GM12891 (cell line): ENCODE results near the gene LOC128125822.

Experiments used
- POLR2A ChIP-seq: IDR thresholded peaks from 2 replicates; pipeline ENCODE4 v1.6.1; 2011; ENCODE audit warnings: low read depth, low read length, control low read depth
- POLR2AphosphoS5 ChIP-seq: IDR thresholded peaks from 2 replicates; pipeline ENCODE4 v1.6.1; 2011; ENCODE audit warnings: low read depth, low read length, control low read depth
- TAF1 ChIP-seq: IDR thresholded peaks from 2 replicates; pipeline ENCODE4 v1.6.1; 2011; ENCODE audit warnings: low read depth, low read length, control low read depth

- TF ChIP-seq POLR2A (no peak), POLR2AphosphoS5 (no peak), TAF1 (no peak)
These were observed 11.4 kb upstream of the LOC128125822 start for GRCh38 chr6:63560801-63561287.
